Islet of Langerhans (tissue), 1 donor: Measurements from ENCODE around the gene PRAMEF12.
"Not testable (repeated sequence)": the region's sequence is repeated elsewhere in the genome, so short reads cannot be mapped to it uniquely, and the experiment has no call there.

Source experiments
- FAIRE-seq: peaks from one replicate; lab custom pipeline; 2011; peaks lifted over from hg19 to GRCh38; lab: Jason Lieb, UNC

The PRAMEF12 gene

DNA sequence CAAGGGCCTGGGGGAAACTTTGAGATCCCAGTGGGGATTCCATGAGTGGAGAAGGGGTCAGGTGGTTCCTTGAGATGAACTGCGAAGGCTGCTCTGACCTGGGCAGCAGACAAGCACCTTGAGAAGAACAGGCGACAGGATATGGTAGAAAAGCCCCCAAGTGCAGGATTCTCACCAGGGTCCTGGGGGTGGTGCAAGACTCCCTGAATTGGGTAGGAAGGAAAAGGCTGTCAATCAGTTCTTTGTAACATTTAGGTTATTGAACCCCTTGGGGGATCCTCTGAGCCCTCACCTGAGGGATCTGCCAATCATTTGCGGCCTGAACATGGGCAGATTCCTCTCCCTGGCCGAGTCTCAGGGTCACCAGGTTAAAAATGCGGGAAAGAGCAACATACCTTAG is 2.4 kb upstream of the PRAMEF12 start:
- no peak for FAIRE-seq

DNA sequence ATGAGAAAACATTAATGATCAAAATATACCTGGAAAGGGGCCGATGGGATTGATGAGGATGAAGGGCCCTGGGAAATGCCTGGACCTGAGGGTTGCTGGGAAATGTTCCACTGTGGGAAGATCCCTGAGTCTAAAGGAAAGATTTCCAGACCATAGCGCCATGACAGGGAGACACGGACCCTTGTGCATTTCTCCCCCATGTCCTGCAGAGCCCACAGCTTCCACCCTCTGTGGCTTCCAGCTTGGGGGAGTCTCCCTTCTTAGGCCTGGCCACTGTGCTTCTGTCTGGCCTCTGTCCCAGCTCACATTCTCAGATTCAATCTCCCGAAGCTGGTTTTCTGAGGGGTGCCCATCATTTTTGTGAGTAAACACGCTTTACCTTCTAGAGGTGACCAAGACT is 1.0 kb upstream of the PRAMEF12 start:
- FAIRE-seq = no peak

DNA sequence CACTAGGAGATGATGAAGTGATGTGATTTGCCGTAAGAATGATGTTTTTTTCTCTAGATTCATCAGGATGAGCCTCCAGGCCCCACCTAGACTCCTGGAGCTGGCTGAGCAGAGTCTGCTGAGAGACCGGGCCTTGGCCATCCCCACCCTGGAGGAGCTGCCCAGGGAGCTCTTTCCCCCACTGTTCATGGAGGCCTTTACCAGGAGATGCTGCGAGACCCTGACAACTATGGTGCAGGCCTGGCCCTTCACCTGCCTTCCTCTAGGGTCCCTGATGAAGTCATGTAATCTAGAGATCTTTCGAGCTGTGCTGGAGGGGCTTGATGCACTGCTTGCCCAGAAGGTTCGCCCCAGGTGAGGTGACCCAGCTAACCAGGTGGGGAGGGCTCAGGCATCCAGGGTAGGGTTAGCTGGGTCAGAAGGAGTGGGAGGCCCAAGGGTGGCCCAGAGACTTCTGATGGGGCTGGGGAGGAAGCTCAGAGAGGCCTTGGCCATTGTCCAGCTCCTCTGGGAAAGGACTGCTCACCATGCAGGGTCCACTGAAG is 1.3 kb downstream of the PRAMEF12 start:
- no peak for FAIRE-seq

DNA sequence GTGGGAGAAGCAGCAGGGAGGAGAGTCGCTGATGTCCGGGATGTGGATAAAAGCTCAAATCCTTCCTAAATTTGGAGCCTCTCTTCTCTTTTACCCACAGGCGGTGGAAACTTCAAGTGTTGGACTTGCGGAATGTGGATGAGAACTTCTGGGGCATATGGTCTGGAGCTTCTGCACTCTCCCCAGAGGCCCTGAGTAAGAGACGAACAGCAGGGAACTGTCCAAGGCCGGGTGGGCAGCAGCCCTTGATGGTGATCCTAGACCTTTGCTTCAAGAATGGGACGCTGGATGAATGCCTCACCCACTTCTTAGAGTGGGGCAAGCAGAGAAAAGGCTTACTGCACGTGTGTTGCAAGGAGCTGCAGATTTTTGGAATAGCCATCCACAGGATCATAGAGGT is 1.9 kb downstream of the PRAMEF12 start:
- FAIRE-seq = no peak

DNA sequence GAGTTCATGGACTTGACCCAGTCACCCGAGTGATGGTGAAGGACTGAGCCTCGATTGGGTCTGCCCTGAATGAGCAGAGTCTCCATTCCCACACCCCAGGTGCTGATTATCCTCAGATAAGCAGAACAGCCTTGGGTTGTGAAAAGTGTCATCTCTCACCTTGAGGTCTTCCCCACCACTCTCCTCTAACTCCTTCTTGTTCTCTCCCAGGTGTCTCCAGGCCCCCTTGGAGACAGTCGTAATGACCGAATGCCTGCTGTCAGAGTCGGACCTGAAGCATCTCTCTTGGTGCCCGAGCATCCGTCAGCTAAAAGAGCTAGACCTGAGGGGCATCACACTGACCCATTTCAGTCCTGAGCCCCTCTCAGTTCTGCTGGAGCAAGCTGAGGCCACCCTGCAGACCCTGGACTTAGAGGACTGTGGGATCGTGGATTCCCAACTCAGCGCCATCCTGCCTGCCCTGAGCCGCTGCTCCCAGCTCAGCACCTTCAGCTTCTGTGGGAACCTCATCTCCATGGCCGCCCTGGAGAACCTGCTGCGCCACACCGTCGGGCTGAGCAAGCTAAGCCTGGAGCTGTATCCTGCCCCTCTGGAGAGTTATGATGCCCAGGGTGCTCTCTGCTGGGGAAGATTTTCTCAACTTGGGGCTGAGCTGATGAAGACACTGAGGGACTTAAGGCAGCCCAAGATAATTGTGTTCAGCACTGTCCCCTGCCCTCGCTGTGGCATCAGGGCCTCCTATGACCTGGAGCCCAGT is 3.4 kb downstream of the PRAMEF12 start:
- FAIRE-seq = no peak

DNA sequence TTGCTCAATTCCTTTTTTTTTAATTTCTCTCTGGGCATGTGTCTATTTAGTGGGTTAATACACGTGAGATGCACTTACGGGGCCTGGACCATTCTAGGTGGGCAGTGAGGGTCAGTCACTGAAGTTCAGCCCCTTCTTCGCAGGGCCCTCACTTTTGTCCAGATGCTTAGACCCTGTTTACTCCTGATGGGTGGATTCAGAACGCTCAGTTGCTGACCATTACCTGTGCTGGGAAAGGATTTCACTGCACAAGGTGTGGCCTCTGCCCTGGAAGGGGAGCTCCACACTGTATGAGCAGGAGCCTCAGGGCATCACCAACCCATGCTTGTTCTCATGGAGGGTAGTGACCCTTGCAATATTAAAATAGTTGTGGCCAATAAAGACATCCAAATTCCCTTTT is 4.5 kb downstream of the PRAMEF12 start:
- FAIRE-seq = no peak

DNA sequence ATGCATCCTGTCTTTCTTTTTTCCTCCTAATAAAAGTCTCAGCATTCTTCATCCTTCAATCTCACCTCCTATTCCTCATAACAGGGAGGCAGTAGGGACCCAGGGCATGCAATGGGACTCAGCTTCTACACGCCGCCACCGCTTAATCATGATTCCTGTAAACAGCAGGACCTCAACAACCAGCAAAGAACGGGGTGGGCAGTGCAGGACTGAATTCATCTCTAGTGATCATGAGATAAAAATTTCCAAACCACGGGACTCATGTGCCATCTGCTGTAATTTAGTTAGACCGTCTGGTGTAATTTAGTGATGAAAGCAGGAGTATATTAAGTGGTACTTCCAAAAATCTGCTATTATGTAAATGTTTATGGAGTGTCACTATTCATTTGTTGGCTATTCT is 5.4 kb downstream of the PRAMEF12 start:
- FAIRE-seq = no peak

DNA sequence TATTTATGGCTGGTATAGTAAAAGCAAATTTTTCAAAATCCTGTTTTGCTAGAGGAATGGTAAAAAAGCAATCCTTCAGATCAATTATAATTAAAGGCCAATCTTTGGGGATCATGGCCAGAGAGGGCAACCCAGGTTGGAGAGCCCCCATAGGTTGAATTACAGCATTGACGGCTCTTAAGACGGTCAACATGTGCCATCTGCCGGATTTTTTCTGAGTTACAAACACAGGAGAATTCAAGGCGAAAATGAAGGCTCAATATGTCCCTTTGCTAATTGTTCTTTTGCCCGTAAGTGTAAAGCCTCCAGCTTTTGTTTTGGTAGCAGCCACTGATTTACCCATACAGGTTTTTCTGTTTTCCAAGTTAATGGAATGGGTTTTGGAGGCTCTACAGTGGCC is 8.0 kb downstream of the PRAMEF12 start:
- not testable (repeated sequence) for FAIRE-seq

DNA sequence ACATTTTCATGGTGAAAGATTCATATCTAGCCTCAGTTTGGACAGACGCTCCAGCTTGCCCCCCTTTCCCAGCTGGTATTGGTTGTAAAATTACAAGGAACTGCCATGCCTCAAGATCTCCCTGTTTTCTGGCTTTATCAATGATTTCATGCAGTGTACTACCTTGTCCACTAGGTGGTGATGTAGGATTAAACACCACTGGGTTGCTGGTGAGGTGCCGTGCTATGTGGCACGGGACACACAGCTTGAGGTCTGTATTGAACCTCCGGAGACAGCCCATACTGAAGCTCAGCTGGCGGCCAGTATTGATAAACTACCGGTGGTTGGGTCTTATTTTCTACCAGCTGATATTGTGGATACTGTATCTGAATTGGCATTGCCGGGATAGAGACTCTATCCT is 10.2 kb downstream of the PRAMEF12 start:
- FAIRE-seq = not testable (repeated sequence)

DNA sequence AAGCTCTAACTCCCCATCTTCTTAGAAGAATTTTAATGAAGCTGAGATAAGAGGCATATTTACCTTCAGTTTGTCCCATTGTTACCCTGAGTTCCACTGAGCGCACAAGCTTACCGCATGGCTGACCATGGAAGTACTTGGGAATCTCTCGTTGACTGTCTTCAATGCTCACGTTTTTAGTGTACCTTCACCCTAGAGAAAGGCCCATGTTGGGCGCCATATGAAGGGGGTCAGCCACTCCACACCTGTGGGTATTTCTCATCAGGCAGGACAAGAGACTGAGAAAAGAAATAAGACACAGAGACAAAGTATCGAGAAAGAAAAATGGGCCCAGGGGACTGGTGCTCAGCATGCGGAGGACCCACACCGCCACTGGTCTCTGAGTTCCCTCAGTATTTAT is 11.2 kb downstream of the PRAMEF12 start:
- not testable (repeated sequence) for FAIRE-seq

DNA sequence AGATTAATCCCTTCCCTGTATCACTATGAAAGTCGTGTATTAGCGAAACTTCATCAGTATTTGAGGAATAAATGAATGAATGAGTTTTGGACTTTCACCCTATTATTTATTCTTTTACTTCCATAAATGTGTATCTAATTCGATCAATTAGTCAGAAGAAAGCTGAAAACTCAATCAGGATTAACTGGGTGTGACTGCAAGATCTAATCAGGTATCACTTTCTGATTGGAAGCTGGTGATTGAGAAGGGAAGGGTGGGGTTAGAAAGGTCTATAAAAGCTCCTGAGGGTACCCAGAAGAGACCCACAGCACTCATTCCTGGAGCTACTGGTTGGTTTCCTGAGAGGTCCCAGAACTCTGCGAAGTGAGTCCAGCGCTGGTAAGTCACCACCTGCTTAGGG is 17.6 kb downstream of the PRAMEF12 start, which contains the start of gene PRAMEF1:
Gene PRAMEF1 (plus strand): TSS at position 301 of the 400 bp plus-strand sequence. CDS start 1,831 bp downstream, outside the sequence.
- not testable (repeated sequence) for FAIRE-seq

DNA sequence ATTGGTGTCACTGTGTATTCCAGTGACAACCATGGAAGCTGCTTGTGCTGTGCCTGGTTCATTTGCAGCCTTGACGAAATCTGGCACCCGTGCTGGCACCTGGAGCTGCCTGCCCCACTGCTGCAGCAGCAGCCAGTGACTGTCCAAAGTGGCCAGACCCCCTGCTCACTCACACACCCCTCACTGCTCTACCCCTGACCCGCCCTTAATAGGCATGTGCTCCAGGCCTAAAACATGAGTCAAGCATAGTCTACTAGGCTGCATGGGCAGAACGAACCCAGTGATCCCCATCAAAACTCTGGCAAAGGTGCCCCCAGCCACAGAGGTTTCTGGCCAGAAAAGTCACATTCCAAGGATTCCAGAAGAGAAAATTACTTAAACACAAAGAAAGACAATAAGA is 25.4 kb downstream of the PRAMEF12 start:
- FAIRE-seq = no peak

DNA sequence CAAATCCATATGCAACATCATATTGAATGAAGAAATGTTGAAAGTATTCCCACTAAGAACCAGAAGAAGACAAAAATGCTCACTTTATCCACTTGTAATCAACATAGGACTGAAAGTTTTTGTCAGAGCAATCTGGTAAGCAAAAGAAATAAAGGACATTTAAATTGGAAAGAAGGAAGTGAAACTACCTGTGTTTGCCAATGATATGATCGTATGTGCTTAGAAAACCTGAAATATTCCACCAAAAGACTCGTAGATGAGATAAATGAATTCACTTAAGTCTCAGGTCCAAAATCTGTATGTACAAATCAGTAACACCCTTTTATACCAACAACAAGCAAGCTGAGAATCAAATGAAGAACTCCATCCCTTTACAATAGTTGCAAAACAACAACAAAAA is 26.2 kb downstream of the PRAMEF12 start:
- FAIRE-seq = no peak

DNA sequence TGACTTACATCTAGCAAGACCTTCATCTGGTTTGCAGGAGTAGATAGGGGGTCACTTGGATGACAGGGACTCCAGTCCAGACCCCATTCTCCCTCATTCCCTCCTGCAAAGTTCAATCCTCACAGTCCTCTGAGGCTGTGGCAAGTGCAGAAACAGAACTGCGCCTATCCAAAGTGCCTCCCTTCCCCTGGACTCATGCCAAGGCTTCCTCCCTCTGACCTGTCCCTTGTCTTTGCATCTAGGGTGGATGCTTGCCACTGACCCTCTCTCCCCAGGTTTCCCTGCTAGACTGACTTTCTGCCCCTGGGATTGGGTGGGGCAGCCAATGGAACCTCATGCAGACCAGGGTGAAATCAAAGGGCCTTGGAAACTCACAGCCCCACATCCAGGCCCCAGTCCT is 36.4 kb downstream of the PRAMEF12 start:
- FAIRE-seq = no peak

DNA sequence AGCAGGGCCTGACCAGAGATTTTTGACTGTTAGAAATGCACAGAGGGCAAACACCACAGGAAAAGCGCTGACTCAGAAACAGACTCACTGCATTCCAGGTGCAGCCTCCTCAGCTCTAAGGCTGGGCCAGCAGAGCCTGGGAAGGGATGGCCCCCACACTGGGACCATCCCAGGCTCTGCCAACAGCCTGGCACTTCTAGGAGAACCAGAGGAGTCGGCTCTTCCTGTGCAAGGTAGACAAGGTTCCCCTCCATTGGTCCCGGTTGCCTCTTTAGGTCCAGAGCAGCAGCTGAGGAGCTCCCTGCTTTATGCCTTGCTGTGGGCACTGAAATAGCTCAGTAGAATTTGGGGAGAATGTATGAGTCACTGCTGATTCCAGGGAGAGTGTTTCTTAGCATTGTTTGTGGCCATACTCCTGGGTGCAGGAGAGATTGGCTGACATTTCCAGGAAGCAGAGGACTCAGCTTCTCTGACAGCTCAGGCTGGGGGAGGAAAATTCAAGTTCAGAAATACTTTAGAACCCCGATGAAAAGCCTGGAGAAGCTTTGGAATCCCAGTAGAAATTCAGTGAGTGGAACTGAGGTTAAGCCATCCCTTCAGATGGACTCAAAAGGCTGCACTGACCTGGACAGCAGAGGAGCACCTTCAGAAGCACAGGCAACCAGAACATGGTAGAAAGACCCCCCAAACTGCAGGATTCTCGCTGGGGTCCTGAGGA is 37.3 kb downstream of the PRAMEF12 start:
- no peak for FAIRE-seq

DNA sequence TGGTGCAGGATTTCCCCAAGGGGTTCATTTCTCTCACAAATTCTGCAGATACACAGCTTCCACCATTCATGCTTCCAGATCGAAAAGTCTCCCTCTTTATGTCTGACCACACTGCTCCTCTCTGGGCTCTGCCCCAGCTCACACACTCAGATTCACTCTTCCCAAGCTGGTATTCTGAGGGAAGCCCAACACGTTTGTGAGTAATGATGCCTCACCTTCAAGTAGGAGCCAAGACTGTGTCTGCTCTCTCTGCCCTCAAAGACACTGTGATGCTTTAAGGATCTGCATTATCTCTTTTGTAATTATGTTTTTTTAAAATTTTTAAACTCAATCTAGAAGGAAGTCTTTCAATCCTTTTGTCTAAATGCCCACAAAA is 37.9 kb downstream of the PRAMEF12 start:
- FAIRE-seq = no peak

DNA sequence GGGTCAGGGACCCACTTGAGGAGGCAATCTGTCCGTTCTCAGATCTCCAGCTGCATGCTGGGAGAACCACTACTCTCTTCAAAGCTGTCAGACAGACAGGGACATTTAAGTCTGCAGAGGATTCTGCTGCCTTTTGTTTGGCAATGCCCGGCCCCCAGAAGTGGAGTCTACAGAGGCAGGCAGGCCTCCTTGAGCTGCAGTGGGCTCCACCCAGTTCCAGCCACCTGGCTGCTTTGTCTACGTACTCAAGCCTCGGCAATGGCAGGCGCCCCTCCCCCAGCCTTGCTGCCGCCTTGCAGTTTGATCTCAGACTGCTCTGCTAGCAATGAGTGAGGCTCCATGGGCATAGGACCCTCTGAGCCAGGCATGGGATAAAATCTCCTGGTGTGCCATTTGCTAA is 45.5 kb downstream of the PRAMEF12 start:
- not testable (repeated sequence) for FAIRE-seq
